ENCODE data around the gene RETREG1. TPM values are rescaled to one million over a fixed set of nuclear protein-coding genes. Genes with fewer than 3 reads are reported as not detected.

RETREG1 gene
- total RNA-seq, 1 experiment from 2014 or later = 5.1 TPM

DNA sequence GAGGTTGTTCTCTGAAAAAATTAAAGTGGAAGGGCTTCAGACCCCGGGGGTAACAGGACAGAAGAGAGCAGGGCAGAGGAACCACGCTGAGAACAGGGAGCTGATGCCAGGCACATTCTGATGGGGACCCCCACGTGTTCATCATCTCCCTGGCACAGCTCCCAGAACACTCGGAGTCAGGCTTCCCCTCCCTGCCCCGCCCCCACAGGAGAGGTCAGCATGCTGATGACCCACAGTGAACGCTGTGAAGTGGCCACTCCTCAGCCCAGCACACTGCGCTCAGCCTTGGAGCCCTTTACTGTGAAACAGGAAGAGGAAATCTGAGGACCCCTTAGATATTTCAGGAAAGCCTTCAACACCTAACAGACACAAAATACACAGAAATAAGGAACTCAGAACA is 16.4 kb downstream of the RETREG1 start:
- intact Hi-C loops (cut with micrococcal nuclease; ENCODE audit: unreplicated experiment) = no loop called here

GRCh38 chr5:16597946-16598694 is 18.7 kb downstream of the RETREG1 start:
- intact Hi-C loops (cut with micrococcal nuclease; ENCODE audit: unreplicated experiment) = no loop called here
- POLR2A ChIA-PET (ENCODE audit: low non-redundant PET) = no interaction called here
- no peak overlapping the region for H3K27ac ChIP-seq (ENCODE audit: low read depth, low read length, poor library complexity, severe bottlenecking)
- H3K4me3 ChIP-seq (ENCODE audit: low read depth, low read length, poor library complexity, severe bottlenecking) = no peak overlapping the region
- no peaks in the 10 kb centered on the region for H3K9me3 ChIP-seq (ENCODE audit: low read depth, low read length, poor library complexity, severe bottlenecking)
- no peaks in the 10 kb centered on the region for H3K27me3 ChIP-seq (replicated peaks; ENCODE audit: insufficient read depth, low read depth, low read length, poor library complexity)
- TF ChIP-seq, protein P1, sequence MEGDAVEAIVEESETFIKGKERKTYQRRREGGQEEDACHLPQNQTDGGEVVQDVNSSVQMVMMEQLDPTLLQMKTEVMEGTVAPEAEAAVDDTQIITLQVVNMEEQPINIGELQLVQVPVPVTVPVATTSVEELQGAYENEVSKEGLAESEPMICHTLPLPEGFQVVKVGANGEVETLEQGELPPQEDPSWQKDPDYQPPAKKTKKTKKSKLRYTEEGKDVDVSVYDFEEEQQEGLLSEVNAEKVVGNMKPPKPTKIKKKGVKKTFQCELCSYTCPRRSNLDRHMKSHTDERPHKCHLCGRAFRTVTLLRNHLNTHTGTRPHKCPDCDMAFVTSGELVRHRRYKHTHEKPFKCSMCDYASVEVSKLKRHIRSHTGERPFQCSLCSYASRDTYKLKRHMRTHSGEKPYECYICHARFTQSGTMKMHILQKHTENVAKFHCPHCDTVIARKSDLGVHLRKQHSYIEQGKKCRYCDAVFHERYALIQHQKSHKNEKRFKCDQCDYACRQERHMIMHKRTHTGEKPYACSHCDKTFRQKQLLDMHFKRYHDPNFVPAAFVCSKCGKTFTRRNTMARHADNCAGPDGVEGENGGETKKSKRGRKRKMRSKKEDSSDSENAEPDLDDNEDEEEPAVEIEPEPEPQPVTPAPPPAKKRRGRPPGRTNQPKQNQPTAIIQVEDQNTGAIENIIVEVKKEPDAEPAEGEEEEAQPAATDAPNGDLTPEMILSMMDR (conservative IDR thresholded peaks at IDR 0.05; ENCODE audit: low read depth, low read length) = no peak
- no peak for TF ChIP-seq EZH2 (IDR thresholded peaks at IDR 0.05; ENCODE audit: borderline replicate concordance, low read depth, low read length, poor library complexity, severe bottlenecking)
- H3K36me3 ChIP-seq (ENCODE audit: insufficient read depth, low read length, poor library complexity, severe bottlenecking) = no peaks in the 10 kb centered on the region
- CTCF ChIA-PET = no interaction called here
- no peak for DNase-seq (ENCODE audit: low spot score)
- BruUV-seq (replicated peaks) = no TSS peak
- no peaks in the 10 kb centered on the region for H3K4me1 ChIP-seq (ENCODE audit: insufficient read depth, low read length, poor library complexity, severe bottlenecking)

More for the DNA sequence above, 16.4 kb downstream of the RETREG1 start:
- BruUV-seq (replicated peaks) = no TSS peak
- H3K9me3 ChIP-seq (ENCODE audit: low read depth, low read length, poor library complexity, severe bottlenecking) = no peaks in the 10 kb centered on the region
- TF ChIP-seq, protein P1 (conservative IDR thresholded peaks at IDR 0.05; ENCODE audit: low read depth, low read length) = no peak
- no peak for TF ChIP-seq EZH2 (IDR thresholded peaks at IDR 0.05; ENCODE audit: borderline replicate concordance, low read depth, low read length, poor library complexity, severe bottlenecking)
- ChIA-PET CTCF (no interaction called here), POLR2A (ENCODE audit: low non-redundant PET) (no interaction called here)
- no peaks in the 10 kb centered on the region for H3K4me1 ChIP-seq (ENCODE audit: insufficient read depth, low read length, poor library complexity, severe bottlenecking)
- H3K4me3 ChIP-seq (ENCODE audit: low read depth, low read length, poor library complexity, severe bottlenecking) = no peak overlapping the region
- DNase-seq (ENCODE audit: low spot score) = peak; percentile 23
- no peak overlapping the region for H3K27ac ChIP-seq (ENCODE audit: low read depth, low read length, poor library complexity, severe bottlenecking)
- H3K27me3 ChIP-seq (replicated peaks; ENCODE audit: insufficient read depth, low read depth, low read length, poor library complexity) = no peaks in the 10 kb centered on the region
- no peaks in the 10 kb centered on the region for H3K36me3 ChIP-seq (ENCODE audit: insufficient read depth, low read length, poor library complexity, severe bottlenecking)

- Histone ChIP-seq H3K4me3 (ENCODE audit: low read depth, low read length, poor library complexity, severe bottlenecking) (no peak overlapping the region), H3K36me3 (ENCODE audit: insufficient read depth, low read length, poor library complexity, severe bottlenecking) (no peaks in the 10 kb centered on the region), H3K4me1 (ENCODE audit: insufficient read depth, low read length, poor library complexity, severe bottlenecking) (no peaks in the 10 kb centered on the region), H3K9me3 (ENCODE audit: low read depth, low read length, poor library complexity, severe bottlenecking) (no peaks in the 10 kb centered on the region), H3K27ac (ENCODE audit: low read depth, low read length, poor library complexity, severe bottlenecking) (no peak overlapping the region), H3K27me3 (replicated peaks; ENCODE audit: insufficient read depth, low read depth, low read length, poor library complexity) (no peaks in the 10 kb centered on the region)
- BruUV-seq (replicated peaks) = no TSS peak
- ChIA-PET CTCF (no interaction called here), POLR2A (ENCODE audit: low non-redundant PET) (no interaction called here)
- no peak for DNase-seq (ENCODE audit: low spot score)
- no peak for TF ChIP-seq EZH2 (IDR thresholded peaks at IDR 0.05; ENCODE audit: borderline replicate concordance, low read depth, low read length, poor library complexity, severe bottlenecking)
- TF ChIP-seq, protein P1 (conservative IDR thresholded peaks at IDR 0.05; ENCODE audit: low read depth, low read length) = no peak
- intact Hi-C loops (cut with micrococcal nuclease; ENCODE audit: unreplicated experiment) = no loop called here
Observed at GRCh38 chr5:16596581-16596940, 20.2 kb downstream of the RETREG1 start.
